ENCODE data around the gene GOLM1. TPM values are rescaled to one million over a fixed set of nuclear protein-coding genes. Genes with fewer than 3 reads are reported as not detected.

Gene GOLM1
- total and polyA plus RNA-seq, 9 of the 15 experiments (the other 6 are each of a cell fraction or from before 2014, with no cell fraction given), result 0.09 to 0.96 (median 0.40) TPM; not detected in 4

DNA sequence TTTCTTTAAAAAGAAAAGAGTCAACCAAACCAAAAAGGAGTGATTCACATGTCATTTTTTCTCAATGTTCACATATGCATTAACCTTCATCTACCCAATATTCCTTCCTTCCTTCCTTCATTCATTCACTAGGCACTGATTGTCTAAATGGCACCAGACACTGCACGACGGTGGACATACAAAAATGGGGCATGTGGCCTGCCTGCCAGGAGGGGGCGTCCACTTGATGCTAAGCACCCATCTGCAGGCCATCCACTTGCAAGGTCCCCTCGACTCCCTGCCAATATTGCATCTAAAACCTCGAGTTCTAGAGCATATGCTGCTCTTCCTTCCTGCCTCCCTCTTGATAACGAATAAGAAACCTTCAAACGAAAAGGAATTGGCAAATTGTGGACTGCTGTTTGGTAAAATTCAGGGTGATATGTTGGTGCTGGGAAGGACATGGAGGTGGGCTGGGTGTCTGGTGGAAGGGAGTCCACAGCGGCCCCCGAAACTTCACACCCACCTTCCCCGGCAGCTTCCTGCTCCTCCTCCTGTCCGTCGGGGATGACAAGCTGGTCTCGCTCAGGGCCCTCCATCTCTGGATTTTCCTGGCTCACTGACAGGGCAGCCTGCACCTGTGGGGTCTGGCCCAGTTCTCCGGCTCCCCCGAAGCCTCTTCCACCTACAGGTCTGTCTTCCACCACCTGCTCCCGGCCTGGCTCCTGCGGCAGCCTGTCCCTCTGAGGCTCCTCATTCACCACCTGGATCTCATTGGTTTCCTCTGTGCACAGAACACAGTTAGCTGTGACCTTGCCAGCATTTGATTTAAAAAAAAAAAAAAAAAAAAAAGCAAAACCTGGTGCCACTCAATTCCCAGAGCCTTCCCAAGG, 64.3 kb downstream of the GOLM1 start (continued):
- TF ChIP-seq SMC3 (conservative IDR thresholded peaks at IDR 0.05; ENCODE audit: insufficient read depth, low read depth, low read length) (peak; percentile 29; the same call in 1 of the 2 replicates), ZNF436 (CRISPR knock-in tag; IDR thresholded peaks at IDR 0.05) (no peak), ZNF347 (CRISPR knock-in tag; IDR thresholded peaks at IDR 0.05; ENCODE audit: low read depth) (no peak), RB1 (IDR thresholded peaks at IDR 0.05; ENCODE audit: low read depth) (no peak), HMG20B (CRISPR knock-in tag; IDR thresholded peaks at IDR 0.05) (no peak), ZC3H4 (CRISPR knock-in tag; IDR thresholded peaks at IDR 0.05; ENCODE audit: borderline replicate concordance) (no peak), HLTF (IDR thresholded peaks at IDR 0.05) (no peak), FUS (optimal IDR thresholded peaks at IDR 0.05; ENCODE audit: low read depth, low read length) (no peak), NONO (IDR thresholded peaks at IDR 0.05; ENCODE audit: low read depth in 2 of 2, low read length in 1 of 2) (no peak)
- TF ChIP-seq, protein P1, sequence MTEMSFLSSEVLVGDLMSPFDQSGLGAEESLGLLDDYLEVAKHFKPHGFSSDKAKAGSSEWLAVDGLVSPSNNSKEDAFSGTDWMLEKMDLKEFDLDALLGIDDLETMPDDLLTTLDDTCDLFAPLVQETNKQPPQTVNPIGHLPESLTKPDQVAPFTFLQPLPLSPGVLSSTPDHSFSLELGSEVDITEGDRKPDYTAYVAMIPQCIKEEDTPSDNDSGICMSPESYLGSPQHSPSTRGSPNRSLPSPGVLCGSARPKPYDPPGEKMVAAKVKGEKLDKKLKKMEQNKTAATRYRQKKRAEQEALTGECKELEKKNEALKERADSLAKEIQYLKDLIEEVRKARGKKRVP (CRISPR knock-in tag; IDR thresholded peaks at IDR 0.05), result no peak
- TF ChIP-seq, protein P2, sequence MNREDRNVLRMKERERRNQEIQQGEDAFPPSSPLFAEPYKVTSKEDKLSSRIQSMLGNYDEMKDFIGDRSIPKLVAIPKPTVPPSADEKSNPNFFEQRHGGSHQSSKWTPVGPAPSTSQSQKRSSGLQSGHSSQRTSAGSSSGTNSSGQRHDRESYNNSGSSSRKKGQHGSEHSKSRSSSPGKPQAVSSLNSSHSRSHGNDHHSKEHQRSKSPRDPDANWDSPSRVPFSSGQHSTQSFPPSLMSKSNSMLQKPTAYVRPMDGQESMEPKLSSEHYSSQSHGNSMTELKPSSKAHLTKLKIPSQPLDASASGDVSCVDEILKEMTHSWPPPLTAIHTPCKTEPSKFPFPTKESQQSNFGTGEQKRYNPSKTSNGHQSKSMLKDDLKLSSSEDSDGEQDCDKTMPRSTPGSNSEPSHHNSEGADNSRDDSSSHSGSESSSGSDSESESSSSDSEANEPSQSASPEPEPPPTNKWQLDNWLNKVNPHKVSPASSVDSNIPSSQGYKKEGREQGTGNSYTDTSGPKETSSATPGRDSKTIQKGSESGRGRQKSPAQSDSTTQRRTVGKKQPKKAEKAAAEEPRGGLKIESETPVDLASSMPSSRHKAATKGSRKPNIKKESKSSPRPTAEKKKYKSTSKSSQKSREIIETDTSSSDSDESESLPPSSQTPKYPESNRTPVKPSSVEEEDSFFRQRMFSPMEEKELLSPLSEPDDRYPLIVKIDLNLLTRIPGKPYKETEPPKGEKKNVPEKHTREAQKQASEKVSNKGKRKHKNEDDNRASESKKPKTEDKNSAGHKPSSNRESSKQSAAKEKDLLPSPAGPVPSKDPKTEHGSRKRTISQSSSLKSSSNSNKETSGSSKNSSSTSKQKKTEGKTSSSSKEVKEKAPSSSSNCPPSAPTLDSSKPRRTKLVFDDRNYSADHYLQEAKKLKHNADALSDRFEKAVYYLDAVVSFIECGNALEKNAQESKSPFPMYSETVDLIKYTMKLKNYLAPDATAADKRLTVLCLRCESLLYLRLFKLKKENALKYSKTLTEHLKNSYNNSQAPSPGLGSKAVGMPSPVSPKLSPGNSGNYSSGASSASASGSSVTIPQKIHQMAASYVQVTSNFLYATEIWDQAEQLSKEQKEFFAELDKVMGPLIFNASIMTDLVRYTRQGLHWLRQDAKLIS (CRISPR knock-in tag; IDR thresholded peaks at IDR 0.05), result no peak
- TF ChIP-seq, protein P3, sequence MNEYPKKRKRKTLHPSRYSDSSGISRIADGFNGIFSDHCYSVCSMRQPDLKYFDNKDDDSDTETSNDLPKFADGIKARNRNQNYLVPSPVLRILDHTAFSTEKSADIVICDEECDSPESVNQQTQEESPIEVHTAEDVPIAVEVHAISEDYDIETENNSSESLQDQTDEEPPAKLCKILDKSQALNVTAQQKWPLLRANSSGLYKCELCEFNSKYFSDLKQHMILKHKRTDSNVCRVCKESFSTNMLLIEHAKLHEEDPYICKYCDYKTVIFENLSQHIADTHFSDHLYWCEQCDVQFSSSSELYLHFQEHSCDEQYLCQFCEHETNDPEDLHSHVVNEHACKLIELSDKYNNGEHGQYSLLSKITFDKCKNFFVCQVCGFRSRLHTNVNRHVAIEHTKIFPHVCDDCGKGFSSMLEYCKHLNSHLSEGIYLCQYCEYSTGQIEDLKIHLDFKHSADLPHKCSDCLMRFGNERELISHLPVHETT (CRISPR knock-in tag; conservative IDR thresholded peaks at IDR 0.05 in 1 of 2, IDR thresholded peaks at IDR 0.05 in 1 of 2), result no peak

All from K562 (cell line).